ENCODE measurements around the gene CLPX.
"Not testable (repeated sequence)": the region's sequence is repeated elsewhere in the genome, so short reads cannot be mapped to it uniquely, and the experiment has no call there.

The CLPX gene

GRCh38 chr15:65099801-65100200 is 85.3 kb downstream of the CLPX start:
- not testable (repeated sequence) for DNase-seq

- no peak for DNase-seq
These were observed 85.8 kb downstream of the CLPX start for GRCh38 chr15:65099336-65099735.
